IMR-90 (cell line): ENCODE data around the gene ROGDI. TPM values are rescaled to one million over a fixed set of nuclear protein-coding genes. Genes with fewer than 3 reads are reported as not detected.

Experiments
- ATAC-seq: fragments of 200-7000 bp; cut with Tn5 transposase; 2 replicates; pipeline ENCODE4 v1.9.1; 2020; ENCODE audit warnings: low read depth, mild to moderate bottlenecking, moderate library complexity
- BruUV-seq: library from RNA; stranded (reverse); fragments of 400-500 nt; replicated peaks from 2 replicates; lab custom pipeline; 2021; lab: Mats Ljungman, UMichigan
- CTCF ChIA-PET: fragments of 300-600 bp; formaldehyde crosslinking; extraction: SDS; loops from one replicate; lab custom pipeline; 2021; ENCODE audit warnings: antibody characterized with exemption; lab: Yijun Ruan, JAX
- POLR2A ChIA-PET: fragments of 300-600 bp; sonication (Branson Sonifier 250); formaldehyde crosslinking; loops from one replicate; lab custom pipeline; 2022; ENCODE audit warnings: antibody characterized with exemption; ENCODE audit not compliant: unreplicated experiment; lab: Charles Lee
- DNase-seq: peaks from one replicate; pipeline ENCODE4 v3.0.0; 2013
- H2AFZ ChIP-seq: replicated peaks from 2 replicates; pipeline ENCODE3; 2013; ENCODE audit warnings: low read length, mild to moderate bottlenecking; ENCODE audit not compliant: poor library complexity
- H2AK5ac ChIP-seq: 2 replicates; pipeline ENCODE4 v1.6.1; 2013; ENCODE audit warnings: low read depth, low read length, inconsistent platforms
- H2AK9ac ChIP-seq: replicated peaks from 2 replicates; pipeline ENCODE3; 2013; ENCODE audit warnings: mild to moderate bottlenecking, low read depth, low read length, moderate library complexity; ENCODE audit not compliant: poor library complexity
- H2BK120ac ChIP-seq: 2 replicates; pipeline ENCODE4 v1.6.1; 2013; ENCODE audit warnings: low read depth, low read length, inconsistent platforms
- H2BK15ac ChIP-seq: 3 replicates; pipeline ENCODE4 v1.6.1; 2013; ENCODE audit warnings: low read depth, low read length, inconsistent platforms
- H2BK20ac ChIP-seq: 2 replicates; pipeline ENCODE4 v1.6.1; 2013; ENCODE audit warnings: low read depth, mild to moderate bottlenecking, inconsistent platforms, low read length, moderate library complexity
- H2BK5ac ChIP-seq: 2 replicates; pipeline ENCODE4 v1.6.1; 2013; ENCODE audit warnings: mild to moderate bottlenecking, low read depth, low read length, inconsistent platforms; ENCODE audit not compliant: poor library complexity, severe bottlenecking
- H3K14ac ChIP-seq: replicated peaks from 2 replicates; pipeline ENCODE4 v1.6.1; 2013; ENCODE audit warnings: low read depth, low read length, inconsistent platforms
- H3K18ac ChIP-seq: 2 replicates; pipeline ENCODE4 v1.6.1; 2013; ENCODE audit warnings: low read depth, low read length, control low read depth
- H3K23ac ChIP-seq: 2 replicates; pipeline ENCODE4 v1.6.1; 2013; ENCODE audit warnings: low read depth, low read length, inconsistent platforms
- H3K27ac ChIP-seq: 2 replicates; pipeline ENCODE4 v1.5.1; 2013; ENCODE audit warnings: mild to moderate bottlenecking, control low read depth, low read length; ENCODE audit not compliant: insufficient read depth
- H3K27me3 ChIP-seq: 2 replicates; pipeline ENCODE4 v1.6.1; 2013; ENCODE audit warnings: low read length; ENCODE audit not compliant: control insufficient read depth, insufficient read depth
- H3K36me3 ChIP-seq: 2 replicates; pipeline ENCODE4 v1.6.1; 2013; ENCODE audit warnings: low read length, mixed read lengths; ENCODE audit not compliant: control insufficient read depth, insufficient read depth
- H3K4ac ChIP-seq: 2 replicates; pipeline ENCODE4 v1.6.1; 2013; ENCODE audit warnings: low read depth, low read length, inconsistent platforms
- H3K4me1 ChIP-seq: 2 replicates; pipeline ENCODE4 v1.6.1; 2013; ENCODE audit warnings: low read length, mixed read lengths; ENCODE audit not compliant: control insufficient read depth, insufficient read depth
- H3K4me2 ChIP-seq: 2 replicates; pipeline ENCODE4 v1.6.1; 2013; ENCODE audit warnings: low read depth, mild to moderate bottlenecking, control low read depth, low read length, moderate library complexity
- H3K4me3 ChIP-seq: 2 replicates; pipeline ENCODE4 v1.5.1; 2013; ENCODE audit warnings: low read depth, mild to moderate bottlenecking, control low read depth, low read length, moderate library complexity; ENCODE audit not compliant: insufficient read depth
- H3K56ac ChIP-seq: 2 replicates; pipeline ENCODE4 v1.6.1; 2013; ENCODE audit warnings: low read length, inconsistent platforms; ENCODE audit not compliant: insufficient read depth; ENCODE audit errors: extremely low read depth
- H3K79me1 ChIP-seq, 2 experiments: 2 replicates each; pipeline ENCODE4 v1.6.1; 2013; ENCODE audit warnings: low read length in 2 of 2, inconsistent platforms in 1 of 2, low read depth in 1 of 2
- H3K9ac ChIP-seq: 2 replicates; pipeline ENCODE4 v1.6.1; 2013; ENCODE audit warnings: low read depth, low read length, control low read depth
- H3K9me1 ChIP-seq: 2 replicates; pipeline ENCODE4 v1.6.1; 2013; ENCODE audit warnings: low read length, inconsistent platforms; ENCODE audit not compliant: insufficient read depth
- H3K9me3 ChIP-seq: 2 replicates; pipeline ENCODE4 v1.6.1; 2013; ENCODE audit warnings: low read length; ENCODE audit not compliant: control insufficient read depth, insufficient read depth
- H4K20me1 ChIP-seq: 2 replicates; pipeline ENCODE4 v1.6.1; 2013; ENCODE audit warnings: low read length, inconsistent platforms; ENCODE audit not compliant: insufficient read depth
- H4K5ac ChIP-seq: 2 replicates; pipeline ENCODE4 v1.6.1; 2013; ENCODE audit warnings: mild to moderate bottlenecking, low read depth, low read length, control low read depth
- H4K8ac ChIP-seq, 2 experiments: 2 replicates each; pipeline ENCODE4 v1.6.1; 2013; ENCODE audit warnings: low read depth in 2 of 2, low read length in 2 of 2, control low read depth in 1 of 2, inconsistent platforms in 1 of 2
- H4K91ac ChIP-seq: 2 replicates; pipeline ENCODE4 v1.6.1; 2013; ENCODE audit warnings: low read depth, low read length, inconsistent platforms; ENCODE audit not compliant: insufficient read depth
- BHLHE40 ChIP-seq: fragments of 150-350 bp; IDR thresholded peaks from 2 replicates; pipeline ENCODE4 v1.6.1; 2016; ENCODE audit warnings: mild to moderate bottlenecking, low read depth, low read length
- CTCF ChIP-seq: conservative IDR thresholded peaks from 2 replicates; pipeline ENCODE4 v1.5.1; 2012; ENCODE audit warnings: mild to moderate bottlenecking, low read depth, low read length, improper control_type of control experiment
- ELK1 ChIP-seq: fragments of 150-350 bp; IDR thresholded peaks from 2 replicates; pipeline ENCODE4 v1.6.1; 2016; ENCODE audit warnings: low read depth, mild to moderate bottlenecking, low read length, moderate library complexity, borderline replicate concordance
- MAZ ChIP-seq: IDR thresholded peaks from 2 replicates; pipeline ENCODE4 v1.6.1; 2012; ENCODE audit warnings: low read depth, mild to moderate bottlenecking, low read length, improper control_type of control experiment, moderate library complexity, borderline replicate concordance
- NFE2L2 ChIP-seq: fragments of 150-350 bp; IDR thresholded peaks from 2 replicates; pipeline ENCODE4 v1.6.1; 2016; ENCODE audit warnings: low read depth, mild to moderate bottlenecking, low read length
- POLR2A ChIP-seq: IDR thresholded peaks from 2 replicates; pipeline ENCODE4 v1.6.1; 2012; ENCODE audit warnings: mild to moderate bottlenecking, low read depth, low read length
- RCOR1 ChIP-seq: IDR thresholded peaks from 2 replicates; pipeline ENCODE4 v1.6.1; 2012; ENCODE audit warnings: mild to moderate bottlenecking, low read length, improper control_type of control experiment; ENCODE audit not compliant: insufficient replicate concordance
- SMC3 ChIP-seq: fragments of 150-350 bp; IDR thresholded peaks from 2 replicates; pipeline ENCODE4 v1.6.1; 2016; ENCODE audit warnings: low read depth, mild to moderate bottlenecking, antibody characterized with exemption, low read length, moderate library complexity
- WGBS, 2 experiments: methylation state at CpG; one replicate each; pipeline versions ENCODE4 v1.1.5 to v1.1.7; 2013; ENCODE audit warnings: missing lambda C conversion rate in 2 of 2; ENCODE audit not compliant: insufficient read length in 1 of 2; ENCODE audit errors: extremely low coverage in 2 of 2; 5-methylcytosine and 5-hydroxymethylcytosine counted together
- dilution Hi-C: fragments of 300-500 bp; cut with HindIII; formaldehyde crosslinking; loops from one replicate; pipeline ENCODE4 v1.14.3; 2018; ENCODE audit warnings: low sequenced_read_pairs; ENCODE audit not compliant: unreplicated experiment
- in situ Hi-C: fragments of 300-500 bp; cut with MboI; formaldehyde crosslinking; loops from 3 replicates; pipeline ENCODE4 v1.14.3; 2019; ENCODE audit warnings: low sequenced_read_pairs, inconsistent platforms, mixed read lengths
- intact Hi-C: fragments of 100-400 bp; cut with micrococcal nuclease; formaldehyde crosslinking; loops from 2 replicates; pipeline ENCODE4 v1.10.0; 2022
- polyA plus RNA-seq, 3 experiments: library from polyadenylated mRNA; depleted of rRNA; stranded (reverse); fragments of >200 nt; gene quantifications; 2 replicates each; pipeline ENCODE4 v1.2.3, GENCODE V29; 2012; ENCODE audit warnings: low replicate concordance in 1 of 3
- total RNA-seq: library from RNA; depleted of rRNA; stranded (reverse); fragments of >200 nt; gene quantifications from 2 replicates; pipeline ENCODE4 v1.2.3, GENCODE V29; 2012

The ROGDI gene
- total and polyA plus RNA-seq, 2 of the 4 experiments (the other 2 are of a cell fraction): 13.6 to 27.1 TPM

GRCh38 chr16:4837733-4838501 is 35.5 kb upstream of the ROGDI start:
- Histone ChIP-seq H3K56ac (no peak overlapping the region), H2BK5ac (no peak overlapping the region), H3K9ac (no peak overlapping the region), H4K8ac (no peak overlapping the region), H2AFZ (no peak overlapping the region), H2AK9ac (peak overlapping the region; percentile 3), H3K4ac (no peak overlapping the region), H2AK5ac (no peak overlapping the region), H4K5ac (no peak overlapping the region), H3K27ac (no peak overlapping the region), H2BK15ac (no peak overlapping the region), H3K27me3 (no peaks in the 10 kb centered on the region), H3K4me3 (no peak overlapping the region), H3K9me3 (no peaks in the 10 kb centered on the region), H2BK20ac (no peak overlapping the region), H2BK120ac (no peak overlapping the region), H4K91ac (no peak overlapping the region), H3K23ac (no peak overlapping the region), H4K20me1 (peaks cover 25% of the 10 kb centered on the region), H3K79me1 (peaks cover 42 to 62% of the 10 kb centered on the region in 2 experiments), H3K4me2 (no peak overlapping the region), H3K18ac (no peak overlapping the region), H3K9me1 (no peaks in the 10 kb centered on the region), H3K14ac (no peak overlapping the region), H3K36me3 (peaks cover 59% of the 10 kb centered on the region), H3K4me1 (no peaks in the 10 kb centered on the region)
- WGBS, 2 experiments: 91% methylated on average over 4 of the region's 13 CpGs; no CpG with 5 or more reads in 1 of the 2 experiments
- intact Hi-C loops (no loop called here), dilution Hi-C loops (no loop called here), in situ Hi-C loops (no loop called here)
- DNase-seq (no peak), ATAC-seq (no peak)
- ChIA-PET POLR2A (no interaction called here), CTCF (no interaction called here)
- TF ChIP-seq SMC3: no peak
- TF ChIP-seq ELK1: no peak
- TF ChIP-seq POLR2A: no peak
- no peak for TF ChIP-seq MAZ
- TF ChIP-seq BHLHE40: no peak
- no peak for TF ChIP-seq NFE2L2
- no peak for TF ChIP-seq CTCF
- TF ChIP-seq RCOR1: no peak
- BruUV-seq: no TSS peak
